ENCODE results near the gene NFATC1.
"Not testable (repeated sequence)": the region's sequence is repeated elsewhere in the genome, so short reads cannot be mapped to it uniquely, and the experiment has no call there.

Gene NFATC1

DNA sequence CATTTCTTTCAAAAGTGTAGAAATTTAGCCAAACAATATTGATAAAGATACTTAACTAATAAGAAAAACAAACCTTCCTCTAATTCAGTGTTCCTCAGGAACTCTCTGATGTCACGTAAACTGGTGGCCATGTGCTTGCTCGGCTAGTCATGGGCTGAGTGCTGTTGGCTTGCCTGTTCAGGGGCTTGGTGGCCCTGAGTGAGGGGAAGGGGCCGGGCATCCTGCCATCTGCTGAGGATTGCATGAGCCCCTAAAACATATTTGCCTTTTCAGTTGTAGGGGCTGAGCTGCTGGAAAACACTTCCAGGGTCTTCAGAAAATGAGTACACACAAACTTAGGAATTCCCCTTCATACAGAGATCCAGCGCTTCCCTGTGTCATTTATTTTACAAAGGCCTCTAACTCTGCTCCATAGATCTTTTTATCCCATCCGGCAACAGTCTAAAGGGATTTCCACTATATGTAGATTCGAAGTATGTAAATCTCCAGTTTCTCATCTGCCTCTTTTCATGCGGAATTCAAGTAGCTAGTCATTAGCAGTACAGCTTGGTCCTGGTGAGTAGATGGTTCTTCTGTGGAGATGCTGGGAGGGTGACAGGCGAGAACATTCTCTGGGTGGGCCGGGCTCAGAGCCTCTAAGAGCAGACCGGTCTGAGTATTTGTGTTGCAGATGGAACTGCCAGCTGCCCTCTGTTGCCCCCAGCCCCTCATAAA is 20.1 kb upstream of the NFATC1 start:
- DNase-seq (ENCODE audit: low read depth), result no peak

- DNase-seq (ENCODE audit: low read depth), result not testable (repeated sequence)
Observed at GRCh38 chr18:79376661-79377060, 19.1 kb upstream of the NFATC1 start.

GRCh38 chr18:79377187-79377891 is 18.4 kb upstream of the NFATC1 start:
- DNase-seq (ENCODE audit: low read depth), result no peak

GRCh38 chr18:79378536-79379250 is 17.0 kb upstream of the NFATC1 start:
- peak; percentile 75 for DNase-seq (ENCODE audit: low read depth)

GRCh38 chr18:79379251-79379905 is 16.4 kb upstream of the NFATC1 start:
- no peak for DNase-seq (ENCODE audit: low read depth)

GRCh38 chr18:79379931-79380815 is 15.6 kb upstream of the NFATC1 start:
- no peak for DNase-seq (ENCODE audit: low read depth)

- peak; percentile 69 for DNase-seq (ENCODE audit: low read depth)
Observed at GRCh38 chr18:79380816-79381806, 14.6 kb upstream of the NFATC1 start.

DNA sequence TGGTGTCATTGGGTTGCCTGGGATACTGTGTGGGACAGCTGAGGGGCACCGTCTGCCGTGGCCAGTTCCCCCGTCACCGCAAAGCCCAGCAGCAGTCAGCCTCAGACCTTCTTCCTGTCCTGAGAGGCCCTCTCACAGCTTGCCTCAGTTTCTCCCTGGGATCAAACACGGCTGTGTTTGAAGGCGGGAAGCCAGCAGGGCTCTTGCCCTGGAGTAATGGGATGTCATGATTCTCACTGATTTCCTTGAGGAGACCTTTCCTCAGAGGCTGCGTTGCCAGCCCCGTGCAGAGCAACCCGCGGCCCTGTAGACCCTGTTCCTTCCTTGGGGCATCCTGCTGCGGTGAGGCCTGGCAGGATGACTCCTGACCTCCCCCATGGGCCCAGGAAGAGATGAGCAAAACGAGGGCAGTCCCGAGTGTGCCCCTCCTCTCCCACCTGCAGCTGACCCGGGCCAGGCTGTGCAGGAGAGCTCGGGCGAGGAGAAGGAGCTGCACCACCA is 13.9 kb upstream of the NFATC1 start:
- no peak for DNase-seq (ENCODE audit: low read depth)

DNA sequence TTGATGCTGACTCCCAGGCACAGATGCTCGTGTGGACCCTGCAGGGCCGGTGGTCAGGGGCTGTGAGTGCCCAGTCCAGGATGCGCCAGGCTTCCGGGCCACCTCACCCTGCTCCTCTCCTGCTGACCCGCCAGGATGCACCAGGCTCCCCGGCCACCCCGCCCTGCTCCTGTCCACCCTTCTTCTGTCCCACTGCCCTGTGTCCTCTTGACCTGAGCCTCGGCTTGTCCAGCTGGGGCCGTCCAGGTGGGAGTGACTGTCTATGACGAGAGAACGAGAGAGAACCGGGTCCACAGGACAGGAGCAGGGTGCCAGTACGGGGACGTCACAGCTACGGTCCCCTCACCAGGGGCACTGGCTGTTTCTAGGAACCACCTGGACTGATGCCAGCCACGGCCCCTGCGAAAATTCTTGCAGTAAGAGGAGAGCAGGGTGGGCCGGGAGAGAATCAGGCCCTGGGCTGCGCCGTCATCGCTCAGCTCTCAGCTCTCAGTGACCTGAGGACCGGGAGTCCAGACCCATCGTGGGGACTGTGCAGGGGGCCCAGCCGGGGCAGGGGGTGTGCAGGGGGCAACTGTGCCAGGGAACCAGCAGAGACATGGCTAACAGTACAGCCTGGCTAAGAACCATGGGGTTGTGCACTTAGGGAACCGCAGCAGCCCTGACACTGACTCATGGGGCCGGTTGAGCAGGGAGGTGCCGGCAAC is 12.9 kb upstream of the NFATC1 start:
- no peak for DNase-seq (ENCODE audit: low read depth)

GRCh38 chr18:79383388-79384056 is 12.2 kb upstream of the NFATC1 start:
- no peak for DNase-seq (ENCODE audit: low read depth)

DNA sequence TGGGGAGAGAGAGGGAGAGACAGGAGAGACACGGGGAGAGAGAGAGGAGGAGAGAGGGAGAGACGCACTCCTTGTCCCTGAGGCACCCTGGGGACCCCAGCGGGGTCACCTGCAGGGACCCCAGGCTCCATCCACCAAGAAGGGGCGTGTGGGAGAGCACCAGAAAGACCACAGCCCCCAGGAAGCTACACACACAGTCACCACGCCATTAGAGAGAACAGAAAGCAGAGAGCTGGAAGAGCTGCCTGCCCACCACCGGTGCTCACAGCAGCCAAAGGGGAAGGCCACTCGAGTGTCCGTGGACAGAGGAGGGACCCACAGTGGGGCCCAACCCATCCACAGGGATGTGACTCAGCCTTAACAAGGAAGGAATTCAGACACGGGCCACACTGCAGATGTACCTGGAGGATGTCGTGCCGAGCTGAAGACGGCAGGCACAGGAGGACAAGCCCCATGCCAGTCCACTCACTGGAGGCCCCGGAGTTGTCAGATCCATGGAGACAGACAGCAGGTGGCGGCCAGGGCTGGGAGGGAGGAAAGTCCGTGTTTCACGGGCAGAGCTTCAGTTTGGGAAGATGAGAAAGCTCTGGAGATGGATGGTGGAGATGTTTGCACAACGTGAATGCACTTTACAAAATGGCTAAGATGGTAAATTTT is 11.5 kb upstream of the NFATC1 start:
- DNase-seq (ENCODE audit: low read depth), result no peak

GRCh38 chr18:79384834-79385233 is 10.9 kb upstream of the NFATC1 start:
- DNase-seq (ENCODE audit: low read depth), result no peak

DNA sequence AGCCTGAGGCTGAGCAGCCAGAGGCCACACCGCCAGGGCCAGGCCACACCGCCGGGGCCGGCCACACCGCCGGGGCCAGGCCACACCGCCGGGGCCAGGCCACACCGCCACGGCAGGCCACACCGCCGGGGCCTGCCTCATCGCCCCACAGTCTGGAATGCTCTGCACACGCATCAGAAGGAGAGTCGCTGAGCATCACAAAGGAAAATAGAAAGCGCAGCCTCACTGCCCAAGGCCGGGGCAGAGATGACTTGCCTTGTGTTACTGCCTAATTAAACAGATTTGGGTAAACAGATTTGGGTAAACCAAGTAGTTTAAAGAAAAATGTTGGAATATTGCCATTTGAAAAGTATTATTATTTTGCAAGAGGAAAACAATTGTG is 10.4 kb upstream of the NFATC1 start:
- DNase-seq (ENCODE audit: low read depth), result no peak

DNA sequence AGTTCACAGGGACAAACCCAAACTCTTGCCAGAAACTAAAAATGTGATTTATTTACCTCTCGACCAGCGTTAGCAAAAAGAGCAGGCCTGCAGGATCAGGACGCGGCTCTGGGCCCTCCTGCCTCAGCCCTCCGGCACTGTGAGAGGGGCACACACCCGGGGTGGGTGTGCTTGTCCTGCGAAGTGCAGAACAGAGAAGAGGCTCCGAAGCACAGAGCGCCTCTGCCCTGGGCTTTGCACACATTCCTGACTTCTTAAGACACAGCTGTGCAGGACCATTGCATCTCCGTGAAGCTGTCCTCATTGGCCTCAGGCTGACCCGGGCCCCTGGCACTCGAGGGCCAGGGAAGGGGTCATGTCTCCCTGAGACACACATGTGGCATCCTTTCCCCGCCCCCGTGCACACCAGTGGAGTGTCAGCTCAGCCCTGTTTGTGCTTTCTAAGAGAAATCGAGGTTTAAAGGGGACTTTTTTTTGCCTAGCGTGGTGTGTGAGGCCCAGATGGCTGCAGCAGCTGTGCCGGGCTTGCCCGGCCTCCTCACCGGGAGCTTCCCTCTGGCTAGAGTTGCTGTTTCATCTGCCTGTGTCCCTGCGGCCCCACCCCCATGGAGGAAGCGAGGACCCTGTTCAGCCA is 9.9 kb upstream of the NFATC1 start:
- DNase-seq (ENCODE audit: low read depth), result no peak

DNA sequence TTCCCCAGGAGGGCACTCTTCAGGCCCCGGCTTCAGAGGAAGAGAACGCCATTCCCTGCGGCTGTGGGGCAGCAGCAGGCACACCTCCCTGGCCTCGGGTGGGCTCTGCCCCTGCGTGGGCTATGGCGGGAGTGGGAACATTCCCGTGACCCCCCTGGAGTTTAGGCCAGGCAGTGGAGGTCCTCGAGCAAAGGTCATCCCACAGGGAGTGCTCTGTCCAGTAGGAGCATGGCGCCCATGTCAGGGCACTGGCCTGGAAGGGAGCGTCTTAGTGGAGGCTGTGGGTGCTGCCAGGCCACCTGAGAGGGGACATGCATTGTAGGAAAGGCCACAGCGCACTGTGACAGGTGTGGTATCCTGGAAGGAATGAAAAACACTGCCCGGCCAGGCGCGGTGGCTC is 9.2 kb upstream of the NFATC1 start:
- DNase-seq (ENCODE audit: low read depth), result no peak

DNA sequence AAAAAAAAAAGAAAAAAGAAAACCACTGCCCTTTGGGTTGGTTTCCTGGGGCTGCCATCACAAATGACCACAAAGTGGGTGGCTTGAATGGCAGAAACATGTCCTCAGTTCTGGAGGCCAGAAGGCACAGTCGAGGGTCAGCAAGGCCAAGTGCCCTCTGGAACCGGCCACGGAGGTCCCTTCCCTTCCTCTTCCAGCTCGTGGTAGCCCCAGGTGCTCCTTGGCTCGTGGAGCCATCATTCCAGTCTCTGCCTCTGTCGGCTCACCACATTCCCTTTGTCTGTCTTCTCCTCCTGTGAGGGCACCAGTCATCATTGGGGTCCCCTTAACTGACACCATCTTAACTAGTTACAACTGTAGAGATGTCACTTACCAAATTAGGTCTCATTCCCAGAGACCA is 8.5 kb upstream of the NFATC1 start:
- DNase-seq (ENCODE audit: low read depth), result no peak

DNA sequence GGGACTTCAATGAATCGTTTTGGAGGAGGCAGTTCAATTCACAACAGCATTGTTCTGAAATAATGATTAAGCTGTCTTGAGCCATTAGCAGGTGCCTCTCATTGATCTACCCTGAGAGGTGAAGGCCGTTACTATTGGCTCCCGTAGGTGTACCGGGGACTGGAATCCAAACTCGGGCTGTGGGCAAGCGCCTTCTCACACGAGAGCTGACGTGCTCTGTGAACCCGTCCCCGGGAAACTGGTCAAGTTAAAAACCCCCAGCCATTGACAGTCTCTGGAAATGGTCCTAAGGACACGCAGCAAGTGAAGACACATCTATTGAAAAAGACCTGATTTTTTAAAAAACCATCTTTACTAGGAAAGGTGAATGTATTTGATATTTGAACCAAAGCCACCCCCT is 8.1 kb upstream of the NFATC1 start:
- DNase-seq (ENCODE audit: low read depth), result no peak

- no peak for DNase-seq (ENCODE audit: low read depth)
Observed at GRCh38 chr18:79388043-79388442, 7.7 kb upstream of the NFATC1 start.
